Activated T-cell treated with anti-CD3 and anti-CD28 coated beads, Interleukin-2, amount 50 U/mL, for 24 hours (primary cell): ENCODE data around the gene CNNM1.

Source experiments
- DNase-seq: peaks from one replicate; pipeline ENCODE4 v3.0.0-alpha.2; 2020
- H3K27ac Mint-ChIP-seq: 2 replicates; pipeline ENCODE4 v1.8.0; 2020; ENCODE audit warnings: mild to moderate bottlenecking, mixed read lengths
- H3K27me3 Mint-ChIP-seq: 2 replicates; pipeline ENCODE4 v1.8.0; 2020; ENCODE audit warnings: mixed read lengths
- H3K36me3 Mint-ChIP-seq: 2 replicates; pipeline ENCODE4 v1.8.0; 2020; ENCODE audit warnings: low read depth, mixed read lengths
- H3K4me1 Mint-ChIP-seq: 2 replicates; pipeline ENCODE4 v1.8.0; 2020; ENCODE audit warnings: low read depth, mixed read lengths
- H3K4me3 Mint-ChIP-seq: 2 replicates; pipeline ENCODE4 v1.8.0; 2020; ENCODE audit warnings: mild to moderate bottlenecking, moderate library complexity, mixed read lengths
- H3K9me3 Mint-ChIP-seq: 2 replicates; pipeline ENCODE4 v1.8.0; 2020; ENCODE audit warnings: mixed read lengths

Gene CNNM1

DNA sequence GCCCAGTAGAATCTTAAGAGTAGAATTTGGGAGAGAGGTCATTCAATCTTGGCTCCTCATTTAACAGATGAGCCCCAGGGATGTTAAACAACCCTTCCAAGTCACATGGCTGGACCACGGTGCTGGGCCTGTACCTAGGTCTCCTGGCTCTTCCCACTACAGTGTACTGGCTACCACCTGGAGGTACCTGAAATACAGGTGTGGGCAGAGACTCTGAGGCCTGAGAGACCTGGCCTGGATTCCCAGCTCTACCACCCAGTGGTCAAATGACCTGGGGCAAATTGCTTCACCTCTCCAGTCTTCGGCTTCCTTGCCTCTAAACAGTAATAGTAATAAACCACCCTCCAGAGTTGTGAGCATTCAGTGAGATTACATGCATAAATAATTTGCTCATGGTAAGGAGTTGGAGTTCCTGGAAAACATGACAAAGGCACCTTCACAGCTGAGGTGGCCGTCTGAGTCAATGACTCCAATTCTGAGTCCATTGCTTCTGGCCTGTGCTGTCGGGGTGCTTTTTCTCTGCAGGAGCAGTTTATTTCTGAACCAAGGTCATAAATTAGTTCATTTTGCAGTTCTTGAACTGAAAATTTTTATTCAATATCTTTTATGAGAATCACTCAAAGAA lies 98.5 kb downstream of the CNNM1 start:
- no peak overlapping the region for H3K27ac Mint-ChIP-seq

GRCh38 chr10:99429517-99430095 lies 100.5 kb downstream of the CNNM1 start:
- H3K9me3 Mint-ChIP-seq, result no peaks in the 10 kb centered on the region
- peaks cover 53% of the 10 kb centered on the region for H3K36me3 Mint-ChIP-seq
- no peak for DNase-seq
- H3K27ac Mint-ChIP-seq, result peak overlapping the region; percentile 96
- no peaks in the 10 kb centered on the region for H3K27me3 Mint-ChIP-seq
- H3K4me1 Mint-ChIP-seq, result peaks cover 53% of the 10 kb centered on the region
- peak overlapping the region; percentile 94 for H3K4me3 Mint-ChIP-seq

More for the DNA sequence above, 98.5 kb downstream of the CNNM1 start:
- H3K36me3 Mint-ChIP-seq, result peaks cover 55% of the 10 kb centered on the region
- H3K9me3 Mint-ChIP-seq, result no peaks in the 10 kb centered on the region
- no peak overlapping the region for H3K4me3 Mint-ChIP-seq
- peaks cover 40% of the 10 kb centered on the region for H3K4me1 Mint-ChIP-seq
- no peak for DNase-seq
- no peaks in the 10 kb centered on the region for H3K27me3 Mint-ChIP-seq

DNA sequence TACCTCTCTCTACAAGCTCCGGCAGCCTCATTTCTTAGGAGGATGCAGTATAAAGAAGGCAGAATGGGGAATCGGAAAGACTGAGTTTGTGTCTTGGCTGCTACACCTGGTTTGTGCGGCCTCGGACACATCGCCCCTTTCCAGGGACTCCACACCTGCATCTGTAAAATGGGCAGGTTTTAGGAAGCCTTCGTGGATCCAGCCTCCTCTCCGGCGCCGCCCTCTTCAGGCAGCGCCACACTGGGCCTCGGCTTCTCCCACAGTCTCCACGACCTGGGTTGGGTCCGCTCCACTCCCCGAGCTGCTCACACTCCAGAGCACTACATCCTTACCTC lies 100.9 kb downstream of the CNNM1 start:
- peaks cover 51% of the 10 kb centered on the region for H3K36me3 Mint-ChIP-seq
- no peaks in the 10 kb centered on the region for H3K27me3 Mint-ChIP-seq
- peak overlapping the region; percentile 96 for H3K27ac Mint-ChIP-seq
- H3K4me1 Mint-ChIP-seq, result peaks cover 53% of the 10 kb centered on the region
- H3K4me3 Mint-ChIP-seq, result peak overlapping the region; percentile 94
- no peaks in the 10 kb centered on the region for H3K9me3 Mint-ChIP-seq
- DNase-seq, result no peak

DNA sequence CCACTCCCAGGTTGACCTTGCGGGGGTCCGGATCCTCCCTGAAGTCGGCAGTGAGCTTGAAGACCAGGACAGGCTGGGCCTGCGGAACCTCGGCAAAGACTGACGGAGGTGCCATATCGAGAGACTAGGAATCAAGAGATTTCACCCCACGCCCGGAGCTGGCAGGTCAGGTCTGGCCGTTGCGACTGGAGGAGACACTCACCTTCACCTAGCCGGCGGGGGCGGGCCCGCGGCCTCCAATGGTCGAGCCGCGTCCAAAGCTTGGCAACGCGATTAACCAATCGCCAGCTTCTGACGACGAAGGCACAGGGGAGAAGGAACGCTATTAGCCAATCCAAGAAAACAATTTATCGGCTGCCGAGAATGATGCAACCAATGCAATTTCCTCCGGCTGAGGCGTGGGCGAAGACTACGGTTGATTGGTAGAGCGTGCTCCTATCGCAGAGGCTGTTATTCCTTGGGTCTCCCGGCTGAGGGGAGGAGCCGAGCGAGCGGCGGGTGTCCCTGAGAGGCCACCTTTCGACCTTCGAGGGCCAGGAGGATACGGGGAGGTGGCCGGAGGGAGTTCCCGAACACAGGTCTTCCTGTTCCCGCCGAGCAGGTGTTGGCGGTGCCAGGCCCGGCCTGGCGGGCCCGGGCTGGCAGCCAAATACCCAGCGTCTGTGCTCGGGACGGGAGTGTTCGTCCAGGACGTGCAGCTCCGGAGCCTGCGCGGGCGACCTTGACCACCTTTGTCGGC lies 101.5 kb downstream of the CNNM1 start, which contains the start of gene GOT1:
TSS of gene GOT1 (minus strand) at position 174 of the 739 bp plus-strand sequence. CDS start at position 115, 59 bp downstream.
- no peaks in the 10 kb centered on the region for H3K9me3 Mint-ChIP-seq

GRCh38 chr10:99431190-99431760 lies 102.1 kb downstream of the CNNM1 start:
- Mint-ChIP-seq H3K27me3 (no peaks in the 10 kb centered on the region), H3K4me3 (peak overlapping the region; percentile 94), H3K4me1 (peaks cover 53% of the 10 kb centered on the region), H3K9me3 (no peaks in the 10 kb centered on the region), H3K27ac (peak overlapping the region; percentile 96), H3K36me3 (peaks cover 44% of the 10 kb centered on the region)
- DNase-seq, result no peak

More for the DNA sequence above, 101.5 kb downstream of the CNNM1 start, which contains the start of gene GOT1:
- DNase-seq, result peak; percentile 92
- Mint-ChIP-seq H3K4me1 (peaks cover 53% of the 10 kb centered on the region), H3K27me3 (no peaks in the 10 kb centered on the region), H3K36me3 (peaks cover 46% of the 10 kb centered on the region), H3K27ac (peak within 1 kb of the TSS; percentile 96), H3K4me3 (peak within 1 kb of the TSS; percentile 94)

DNA sequence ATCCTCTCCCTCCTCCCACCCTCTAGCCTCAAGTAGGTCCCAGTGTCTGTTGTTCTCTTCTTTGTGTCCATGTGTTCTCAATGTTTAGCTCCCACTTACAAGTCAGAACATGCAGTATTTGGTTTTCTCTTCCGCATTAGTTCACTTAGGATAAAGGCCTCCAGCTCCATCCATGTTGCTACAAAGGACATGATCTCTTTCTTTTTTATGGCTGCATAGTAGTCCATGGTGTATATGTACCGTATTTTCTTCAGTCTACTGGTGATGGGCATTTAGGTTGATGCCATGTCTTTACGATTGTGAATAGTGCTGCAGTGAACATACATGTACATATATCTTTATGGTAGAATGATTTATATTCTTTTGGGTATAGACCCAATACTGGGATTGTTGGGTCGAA lies 102.9 kb downstream of the CNNM1 start:
- H3K9me3 Mint-ChIP-seq, result no peaks in the 10 kb centered on the region
- peaks cover 51% of the 10 kb centered on the region for H3K4me1 Mint-ChIP-seq
- H3K36me3 Mint-ChIP-seq, result peaks cover 44% of the 10 kb centered on the region
- H3K27me3 Mint-ChIP-seq, result no peaks in the 10 kb centered on the region
- DNase-seq, result no peak
- H3K4me3 Mint-ChIP-seq, result peak overlapping the region; percentile 94
- H3K27ac Mint-ChIP-seq, result peak overlapping the region; percentile 68

GRCh38 chr10:99432881-99433280 lies 103.7 kb downstream of the CNNM1 start:
- Mint-ChIP-seq H3K9me3 (no peaks in the 10 kb centered on the region), H3K4me3 (no peak overlapping the region), H3K36me3 (peaks cover 44% of the 10 kb centered on the region), H3K27me3 (no peaks in the 10 kb centered on the region), H3K4me1 (peaks cover 47% of the 10 kb centered on the region), H3K27ac (no peak overlapping the region)
- DNase-seq, result no peak

DNA sequence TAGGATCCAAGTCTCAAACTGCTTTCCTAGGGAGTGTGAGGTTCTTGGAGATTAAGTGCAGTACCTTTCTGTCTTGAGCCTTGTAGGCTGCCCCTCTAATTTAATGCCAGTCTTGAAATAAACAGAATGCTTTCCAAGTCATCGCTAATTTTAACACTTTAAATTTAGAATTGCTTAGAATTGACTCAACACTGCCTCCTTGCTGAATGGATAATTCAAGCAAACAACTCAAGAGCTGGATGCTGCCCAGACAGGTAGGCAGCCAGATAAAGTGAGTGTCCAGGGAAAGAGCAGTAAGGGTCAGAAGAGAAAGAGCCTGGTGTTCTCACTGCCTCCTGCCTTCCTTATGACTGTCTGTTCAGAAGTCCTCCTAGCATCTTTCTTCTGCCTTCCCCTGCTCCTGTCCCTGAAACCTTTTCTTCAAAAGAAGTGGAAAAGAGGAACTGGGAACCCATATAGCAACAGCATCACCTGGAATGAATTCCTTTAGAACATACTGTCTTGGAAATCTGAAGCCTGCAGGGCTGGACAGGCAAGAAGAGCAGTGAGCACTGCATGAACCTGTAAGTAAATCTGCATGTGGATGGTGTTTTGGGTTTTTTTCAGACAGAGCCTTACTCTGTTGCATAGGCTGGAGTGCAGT lies 104.3 kb downstream of the CNNM1 start:
- DNase-seq, result no peak
- Mint-ChIP-seq H3K36me3 (peaks cover 45% of the 10 kb centered on the region), H3K4me3 (no peak overlapping the region), H3K27ac (no peak overlapping the region), H3K4me1 (peaks cover 44% of the 10 kb centered on the region), H3K27me3 (no peaks in the 10 kb centered on the region), H3K9me3 (no peaks in the 10 kb centered on the region)

GRCh38 chr10:99435986-99436638 lies 107.0 kb downstream of the CNNM1 start:
- H3K4me1 Mint-ChIP-seq, result peaks cover 26% of the 10 kb centered on the region
- H3K4me3 Mint-ChIP-seq, result no peak overlapping the region
- H3K9me3 Mint-ChIP-seq, result no peaks in the 10 kb centered on the region
- peaks cover 32% of the 10 kb centered on the region for H3K36me3 Mint-ChIP-seq
- H3K27ac Mint-ChIP-seq, result no peak overlapping the region
- DNase-seq, result no peak
- H3K27me3 Mint-ChIP-seq, result no peaks in the 10 kb centered on the region

DNA sequence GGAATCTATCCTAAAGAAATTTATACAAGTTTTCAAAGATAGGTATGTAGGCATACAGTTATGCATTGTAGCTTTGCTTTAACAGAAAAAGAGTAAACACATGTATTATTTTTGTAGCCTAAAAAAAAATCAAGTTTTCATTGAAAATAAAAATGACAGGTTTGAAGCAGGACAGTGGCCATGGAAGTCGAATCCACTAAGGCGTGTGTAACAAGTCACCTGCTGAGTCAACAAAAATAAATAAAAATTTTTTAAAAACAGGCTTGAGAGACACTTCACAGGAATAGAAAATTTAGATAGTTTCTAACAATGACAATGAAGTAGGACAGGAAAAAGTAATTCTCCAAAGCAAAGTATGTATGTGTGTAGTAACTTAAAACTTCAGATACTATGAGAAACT lies 109.7 kb downstream of the CNNM1 start:
- peaks cover 19% of the 10 kb centered on the region for H3K36me3 Mint-ChIP-seq
- H3K4me3 Mint-ChIP-seq, result no peak overlapping the region
- no peak for DNase-seq
- no peaks in the 10 kb centered on the region for H3K9me3 Mint-ChIP-seq
- H3K27ac Mint-ChIP-seq, result no peak overlapping the region
- peaks cover 5% of the 10 kb centered on the region for H3K4me1 Mint-ChIP-seq
- H3K27me3 Mint-ChIP-seq, result no peaks in the 10 kb centered on the region

DNA sequence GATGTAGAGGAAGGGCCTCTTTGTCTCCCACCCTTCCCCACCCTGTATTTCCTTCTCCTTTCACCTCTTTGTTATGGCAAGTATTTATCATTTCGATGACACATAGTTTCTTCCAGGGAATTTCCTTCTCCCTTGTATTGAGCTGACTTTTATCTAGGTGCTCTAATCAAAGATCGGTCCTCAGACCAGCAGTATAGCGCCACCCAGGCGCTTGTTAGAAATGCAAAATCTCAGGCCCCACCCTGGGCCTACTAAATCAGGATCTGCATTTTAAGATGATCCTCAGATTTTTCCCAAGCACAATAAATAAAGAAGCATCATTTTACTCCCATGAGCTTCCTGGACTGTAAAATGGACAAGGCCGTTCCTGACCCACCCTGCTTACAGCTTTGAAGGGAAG lies 113.2 kb downstream of the CNNM1 start:
- H3K27ac Mint-ChIP-seq, result no peak overlapping the region
- peaks cover 5% of the 10 kb centered on the region for H3K36me3 Mint-ChIP-seq
- H3K9me3 Mint-ChIP-seq, result no peaks in the 10 kb centered on the region
- H3K4me3 Mint-ChIP-seq, result no peak overlapping the region
- DNase-seq, result no peak
- no peaks in the 10 kb centered on the region for H3K27me3 Mint-ChIP-seq
- H3K4me1 Mint-ChIP-seq, result no peaks in the 10 kb centered on the region

GRCh38 chr10:99443500-99443899 lies 114.3 kb downstream of the CNNM1 start:
- Mint-ChIP-seq H3K27ac (no peak overlapping the region), H3K4me1 (no peaks in the 10 kb centered on the region), H3K27me3 (no peaks in the 10 kb centered on the region), H3K36me3 (peaks cover under 1% of the 10 kb centered on the region), H3K4me3 (no peak overlapping the region), H3K9me3 (no peaks in the 10 kb centered on the region)
- DNase-seq, result no peak
